A549 (cell line): ENCODE measurements around the gene ANKRD65. TPM values are rescaled to one million over a fixed set of nuclear protein-coding genes. Genes with fewer than 3 reads are reported as not detected.

Experiments used
- ATAC-seq, 2 experiments: fragments of 200-7000 bp in 1 of 2; fragments of >200 bp in 1 of 2; cut with Nextera tagmentation in 1 of 2; cut with Tn5 transposase in 1 of 2; 3 replicates each; pipeline versions ENCODE4 v1.8.0 to v1.9.1; 2018 to 2020; ENCODE audit warnings: mild to moderate bottlenecking in 1 of 2, moderate library complexity in 1 of 2
- CTCF ChIA-PET: fragments of 300-600 bp; sonication (Branson Sonifier 250); formaldehyde crosslinking; extraction: SDS; loops from one replicate; lab custom pipeline; 2021; ENCODE audit warnings: antibody characterized with exemption, inconsistent platforms; lab: Yijun Ruan, JAX
- POLR2A ChIA-PET: fragments of 350-600 bp; formaldehyde crosslinking; extraction: SDS; loops from one replicate; lab custom pipeline; 2021; ENCODE audit warnings: antibody characterized with exemption, inconsistent platforms; lab: Yijun Ruan, JAX
- DNase-seq, 2 experiments: peaks; one replicate each; pipeline versions ENCODE4 v3.0.0 to v3.0.0-alpha.2; 2011 to 2016; ENCODE audit warnings: low read depth in 1 of 2, low spot score in 1 of 2
- FAIRE-seq: peaks from 2 replicates; lab custom pipeline; 2011; peaks lifted over from hg19 to GRCh38; lab: Jason Lieb, UNC
- H3K27ac ChIP-seq, 2 experiments: fragments of >200 bp; sonication (Bioruptor Twin); formaldehyde crosslinking; 3 replicates each; pipeline ENCODE4 v1.5.1; 2016 to 2017
- H3K4me1 ChIP-seq: fragments of >200 bp; sonication (Bioruptor Twin); formaldehyde crosslinking; 3 replicates; pipeline ENCODE4 v1.6.1; 2016
- H3K4me2 ChIP-seq: fragments of >200 bp; sonication (Bioruptor Twin); formaldehyde crosslinking; 3 replicates; pipeline ENCODE4 v1.6.1; 2016
- H3K4me3 ChIP-seq: fragments of >200 bp; sonication (Bioruptor Twin); formaldehyde crosslinking; 3 replicates; pipeline ENCODE4 v1.5.1; 2016
- H3K9me3 ChIP-seq: fragments of >200 bp; sonication (Bioruptor Twin); formaldehyde crosslinking; 3 replicates; pipeline ENCODE4 v1.6.1; 2016
- CHD4 ChIP-seq: fragments of 200-600 bp; sonication (generic); IDR thresholded peaks from 2 replicates; pipeline ENCODE4 v1.6.1; 2016; ENCODE audit warnings: antibody characterized with exemption, mild to moderate bottlenecking, borderline replicate concordance
- EHMT2 ChIP-seq: fragments of 200-600 bp; sonication (generic); IDR thresholded peaks from 2 replicates; pipeline ENCODE4 v1.6.1; 2016; ENCODE audit warnings: antibody characterized with exemption, low read depth, mild to moderate bottlenecking, moderate library complexity
- ESRRA ChIP-seq: fragments of 150-350 bp; IDR thresholded peaks from 2 replicates; pipeline ENCODE4 v1.6.1; 2014; ENCODE audit warnings: mild to moderate bottlenecking, low read length, borderline replicate concordance
- FOSL2 ChIP-seq, 2 experiments: fragments of 450-650 bp in 1 of 2; fragments of >200 bp in 1 of 2; sonication (Bioruptor Twin) in 1 of 2; formaldehyde crosslinking; IDR thresholded peaks; 2 replicates each; pipeline versions ENCODE4 v1.5.0 to v1.6.1; 2016 to 2020; ENCODE audit warnings: mild to moderate bottlenecking in 1 of 2, moderate library complexity in 1 of 2
- FOXS1 ChIP-seq: fragments of 250-450 bp; sonication (Bioruptor Pico); IDR thresholded peaks from 2 replicates; pipeline ENCODE4 v1.5.0; 2020; ENCODE audit warnings: mild to moderate bottlenecking, moderate library complexity
- GATA3 ChIP-seq: IDR thresholded peaks from 2 replicates; pipeline ENCODE4 v1.6.1; 2012; ENCODE audit warnings: borderline replicate concordance
- HEYL ChIP-seq: fragments of 250-450 bp; sonication (Bioruptor Pico); IDR thresholded peaks from 2 replicates; pipeline ENCODE4 v1.8.0; 2021; ENCODE audit warnings: mild to moderate bottlenecking, moderate library complexity
- HOXA7 ChIP-seq: fragments of 250-450 bp; sonication (Bioruptor Pico); IDR thresholded peaks from 2 replicates; pipeline ENCODE4 v1.5.0; 2020; ENCODE audit warnings: mild to moderate bottlenecking, moderate library complexity
- HOXB5 ChIP-seq: fragments of 250-450 bp; sonication (Bioruptor Pico); IDR thresholded peaks from 2 replicates; pipeline ENCODE4 v1.5.0; 2020; ENCODE audit warnings: mild to moderate bottlenecking, moderate library complexity
- MAZ ChIP-seq: fragments of 150-350 bp; IDR thresholded peaks from 2 replicates; pipeline ENCODE4 v1.6.1; 2014; ENCODE audit warnings: antibody characterized with exemption, low read depth, low read length, borderline replicate concordance
- MYC ChIP-seq: IDR thresholded peaks from 2 replicates; pipeline ENCODE4 v1.6.1; 2012; ENCODE audit warnings: mild to moderate bottlenecking, inconsistent platforms, low read length, improper control_type of control experiment, borderline replicate concordance
- NR3C1 ChIP-seq: fragments of >200 bp; sonication (Bioruptor Twin); formaldehyde crosslinking; IDR thresholded peaks from 3 replicates; pipeline ENCODE4 v1.6.1; 2017
- PHF8 ChIP-seq: fragments of 200-600 bp; sonication (generic); IDR thresholded peaks from 2 replicates; pipeline ENCODE4 v1.6.1; 2016; ENCODE audit warnings: low read depth, mild to moderate bottlenecking, antibody characterized with exemption, moderate library complexity, borderline replicate concordance
- POLR2A ChIP-seq: IDR thresholded peaks from 2 replicates; pipeline ENCODE4 v1.6.1; 2012; ENCODE audit warnings: mild to moderate bottlenecking, low read length
- RCOR1 ChIP-seq: fragments of 150-350 bp; IDR thresholded peaks from 2 replicates; pipeline ENCODE4 v1.6.1; 2014; ENCODE audit warnings: antibody characterized with exemption, low read length, low read depth
- SMC3 ChIP-seq: fragments of >200 bp; sonication (Bioruptor Twin); formaldehyde crosslinking; IDR thresholded peaks from 3 replicates; pipeline ENCODE4 v1.6.1; 2018; ENCODE audit warnings: inconsistent platforms
- ZFP36 ChIP-seq: fragments of 450-650 bp; IDR thresholded peaks from 2 replicates; pipeline ENCODE4 v1.6.1; 2014; ENCODE audit warnings: borderline replicate concordance; ENCODE audit not compliant: partially characterized antibody
- ZSCAN20 ChIP-seq: fragments of 250-450 bp; sonication (Bioruptor Pico); IDR thresholded peaks from 2 replicates; pipeline ENCODE4 v1.8.0; 2022; ENCODE audit warnings: mild to moderate bottlenecking, moderate library complexity
- WGBS: methylation state at CpG from one replicate; pipeline ENCODE4 v1.1.6; 2017; ENCODE audit errors: missing lambda C conversion rate; 5-methylcytosine and 5-hydroxymethylcytosine counted together
- polyA plus RNA-seq, 4 experiments: library from polyadenylated mRNA; depleted of rRNA in 3 of 4; stranded (reverse); fragments of >200 nt; fragmentation: RNase III in 1 of 4; extraction: RNeasy Plus Mini Kit Qiagen cat#74134 plus additional on column Dnase treatment in 1 of 4; gene quantifications; 2 replicates in 3 of 4; 3 replicates in 1 of 4; pipeline ENCODE4 v1.2.3, GENCODE V29; 2011 to 2017
- TF ChIP-seq, protein P1 (sequence below): IDR thresholded peaks from 2 replicates; pipeline ENCODE4 v1.6.1; 2012
- TF ChIP-seq, protein P2 (sequence below): IDR thresholded peaks from 2 replicates; pipeline ENCODE4 v1.6.1; 2012; ENCODE audit warnings: low read depth, borderline replicate concordance
- TF ChIP-seq, protein P3 (sequence below): fragments of >200 bp; sonication (Bioruptor Twin); formaldehyde crosslinking; IDR thresholded peaks from 2 replicates; pipeline ENCODE4 v1.6.1; 2016
- TF ChIP-seq, protein P4 (sequence below): fragments of >200 bp; sonication (Bioruptor Twin); formaldehyde crosslinking; IDR thresholded peaks from 3 replicates; pipeline ENCODE4 v1.5.1; 2016
- TF ChIP-seq, protein P5 (sequence below): fragments of 250-450 bp; sonication (Bioruptor Pico); IDR thresholded peaks from 2 replicates; pipeline ENCODE4 v1.5.0; 2020; ENCODE audit warnings: low read depth, mild to moderate bottlenecking, moderate library complexity
- TF ChIP-seq, protein P6 (sequence below): fragments of 150-350 bp; IDR thresholded peaks from 2 replicates; pipeline ENCODE4 v1.6.1; 2014; ENCODE audit warnings: low read depth, mild to moderate bottlenecking, low read length

ANKRD65 gene
- polyA plus RNA-seq, 2 of the 4 experiments (the other 2 are of a cell fraction): 0.05 TPM; not detected in 1

DNA sequence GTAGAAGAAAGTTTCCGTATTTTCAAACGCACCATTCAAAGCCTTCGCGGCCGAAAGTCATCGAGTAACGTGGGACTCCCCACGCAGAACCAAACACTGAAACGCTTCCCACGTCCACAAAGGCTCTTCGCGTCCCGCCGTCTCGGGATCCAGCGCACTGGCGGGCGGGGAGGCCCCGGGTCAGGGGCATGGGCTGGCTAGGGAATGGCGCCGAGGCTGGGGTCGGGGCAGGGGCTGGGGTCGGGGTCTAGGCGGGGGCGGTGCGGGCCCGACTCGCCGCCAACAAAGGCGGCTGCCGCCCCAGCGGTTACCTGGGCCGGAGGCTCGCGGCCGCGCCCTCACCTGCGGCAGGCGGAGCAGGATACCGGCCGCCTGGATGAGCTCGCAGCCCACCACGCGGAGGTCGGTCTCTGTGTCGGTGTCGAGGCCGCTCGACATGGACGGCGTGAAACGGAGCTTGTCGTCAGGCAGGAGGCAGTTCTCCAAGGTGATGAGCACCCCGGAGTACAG lies 22.3 kb downstream of the ANKRD65 start:
- DNase-seq (no peak), FAIRE-seq (no peak), ATAC-seq (peak; percentile 1 to 19; a peak in 4 of 6 replicates)
- Histone ChIP-seq H3K9me3 (no peaks in the 10 kb centered on the region), H3K27ac (peak overlapping the region; percentile 93 to 99), H3K4me1 (peaks cover 29% of the 10 kb centered on the region), H3K4me2 (peak overlapping the region; percentile 80), H3K4me3 (peak overlapping the region; percentile 96)
- TF ChIP-seq, protein P1, sequence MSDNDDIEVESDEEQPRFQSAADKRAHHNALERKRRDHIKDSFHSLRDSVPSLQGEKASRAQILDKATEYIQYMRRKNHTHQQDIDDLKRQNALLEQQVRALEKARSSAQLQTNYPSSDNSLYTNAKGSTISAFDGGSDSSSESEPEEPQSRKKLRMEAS: no peak
- TF ChIP-seq PHF8 (peak; percentile 12; the same call in 1 of the 2 replicates), RCOR1 (no peak), HOXA7 (CRISPR knock-in tag) (no peak), MYC (no peak), FOXS1 (CRISPR knock-in tag) (no peak), CHD4 (no peak)
- TF ChIP-seq, protein P2, sequence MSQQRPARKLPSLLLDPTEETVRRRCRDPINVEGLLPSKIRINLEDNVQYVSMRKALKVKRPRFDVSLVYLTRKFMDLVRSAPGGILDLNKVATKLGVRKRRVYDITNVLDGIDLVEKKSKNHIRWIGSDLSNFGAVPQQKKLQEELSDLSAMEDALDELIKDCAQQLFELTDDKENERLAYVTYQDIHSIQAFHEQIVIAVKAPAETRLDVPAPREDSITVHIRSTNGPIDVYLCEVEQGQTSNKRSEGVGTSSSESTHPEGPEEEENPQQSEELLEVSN: no peak
- ChIA-PET POLR2A (interaction anchor here (0.7 to 1.7 kb wide), 11 partner anchors 9 to 107 kb away, joined by 3 to 20 read pairs (median 3); partner anchors contain the start of gene AURKAIP1), CTCF (interaction anchor here (1.0 to 3.6 kb wide), 5 partner anchors 8 to 106 kb away, joined by 3 to 14 read pairs (median 8); no protein-coding TSS in a partner anchor)
- WGBS: 9% methylated on average over 10 of the region's 54 CpGs

DNA sequence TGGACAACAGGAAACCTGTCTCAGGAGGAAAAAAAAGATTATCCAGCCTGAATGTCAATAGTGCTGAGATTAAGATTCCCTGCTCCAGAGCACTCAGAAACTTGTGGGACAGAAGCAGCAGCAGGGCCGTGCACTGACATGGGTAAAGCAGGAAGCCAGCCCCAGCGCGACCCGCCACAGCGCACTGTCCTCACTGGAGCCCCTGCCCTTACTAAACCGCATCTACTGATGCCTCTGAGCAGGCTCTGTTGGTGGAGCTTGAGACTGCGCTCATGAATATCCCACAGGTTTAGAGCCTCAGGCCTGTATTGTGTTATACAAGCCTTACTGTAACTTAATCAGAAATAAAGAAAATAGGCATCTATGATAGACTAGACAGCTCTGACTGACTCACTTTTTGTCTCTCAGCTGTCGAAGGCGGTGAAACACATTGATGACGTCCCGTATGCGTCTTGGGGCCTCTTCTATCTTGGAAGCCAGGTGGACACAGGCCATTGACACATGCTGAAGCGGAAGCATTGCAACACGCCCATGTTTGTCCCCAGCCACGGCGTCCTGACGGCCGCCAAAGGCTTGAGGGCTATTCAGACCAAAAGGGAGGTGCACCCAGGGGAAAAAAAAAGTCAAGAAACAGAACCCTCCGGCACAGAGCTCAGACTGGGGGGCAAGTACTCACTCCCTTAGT lies 23.1 kb downstream of the ANKRD65 start:
- CTCF ChIA-PET: interaction anchor here (1.0 to 3.6 kb wide), 3 partner anchors 43 to 107 kb away, joined by 3 to 14 read pairs (median 8); no protein-coding TSS in a partner anchor
- DNase-seq: no peak
- FAIRE-seq: no peak
- peak overlapping the region; percentile 96 for H3K4me3 ChIP-seq
- ATAC-seq: no peak
- whole genome bisulfite sequencing: 56% methylated on average over 12 of the region's 19 CpGs
- peak overlapping the region; percentile 93 to 99 for H3K27ac ChIP-seq
- peaks cover 29% of the 10 kb centered on the region for H3K4me1 ChIP-seq
- no peak for TF ChIP-seq HOXB5 (CRISPR knock-in tag)
- TF ChIP-seq, protein P3, sequence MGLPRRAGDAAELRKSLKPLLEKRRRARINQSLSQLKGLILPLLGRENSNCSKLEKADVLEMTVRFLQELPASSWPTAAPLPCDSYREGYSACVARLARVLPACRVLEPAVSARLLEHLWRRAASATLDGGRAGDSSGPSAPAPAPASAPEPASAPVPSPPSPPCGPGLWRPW: no peak
- TF ChIP-seq MYC: no peak
- TF ChIP-seq, protein P4, sequence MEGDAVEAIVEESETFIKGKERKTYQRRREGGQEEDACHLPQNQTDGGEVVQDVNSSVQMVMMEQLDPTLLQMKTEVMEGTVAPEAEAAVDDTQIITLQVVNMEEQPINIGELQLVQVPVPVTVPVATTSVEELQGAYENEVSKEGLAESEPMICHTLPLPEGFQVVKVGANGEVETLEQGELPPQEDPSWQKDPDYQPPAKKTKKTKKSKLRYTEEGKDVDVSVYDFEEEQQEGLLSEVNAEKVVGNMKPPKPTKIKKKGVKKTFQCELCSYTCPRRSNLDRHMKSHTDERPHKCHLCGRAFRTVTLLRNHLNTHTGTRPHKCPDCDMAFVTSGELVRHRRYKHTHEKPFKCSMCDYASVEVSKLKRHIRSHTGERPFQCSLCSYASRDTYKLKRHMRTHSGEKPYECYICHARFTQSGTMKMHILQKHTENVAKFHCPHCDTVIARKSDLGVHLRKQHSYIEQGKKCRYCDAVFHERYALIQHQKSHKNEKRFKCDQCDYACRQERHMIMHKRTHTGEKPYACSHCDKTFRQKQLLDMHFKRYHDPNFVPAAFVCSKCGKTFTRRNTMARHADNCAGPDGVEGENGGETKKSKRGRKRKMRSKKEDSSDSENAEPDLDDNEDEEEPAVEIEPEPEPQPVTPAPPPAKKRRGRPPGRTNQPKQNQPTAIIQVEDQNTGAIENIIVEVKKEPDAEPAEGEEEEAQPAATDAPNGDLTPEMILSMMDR: no peak
- TF ChIP-seq POLR2A: no peak
- no peak for TF ChIP-seq ESRRA
- TF ChIP-seq NR3C1: no peak
- TF ChIP-seq, protein P1: no peak
- TF ChIP-seq RCOR1: no peak
- TF ChIP-seq ZFP36: no peak
- no peak for TF ChIP-seq MAZ
- TF ChIP-seq, all 56 proteins: peak for 0
- H3K4me2 ChIP-seq: peak overlapping the region; percentile 80
- POLR2A ChIA-PET: no interaction called here
- H3K9me3 ChIP-seq: no peaks in the 10 kb centered on the region

DNA sequence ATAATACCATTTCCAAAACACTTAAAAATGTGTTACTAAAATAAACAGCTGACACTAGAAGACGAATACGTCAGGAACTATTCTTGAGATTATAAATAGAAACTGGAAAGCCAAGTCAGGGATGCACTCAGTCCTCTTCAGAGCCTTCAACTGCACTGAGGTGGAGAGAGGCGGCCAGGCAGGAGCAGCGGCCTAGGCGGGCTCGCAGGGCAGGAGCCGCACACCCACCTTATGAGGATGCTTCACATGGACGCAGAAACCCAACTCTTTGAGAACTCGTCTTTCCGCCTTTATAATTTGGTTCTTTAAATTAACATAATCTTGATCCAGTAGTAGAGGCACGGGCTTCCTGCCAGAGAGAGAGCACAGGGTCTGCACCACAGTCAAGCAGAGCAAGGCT lies 25.9 kb downstream of the ANKRD65 start:
- CTCF ChIA-PET: interaction anchor here (0.6 to 1.9 kb wide), 5 partner anchors 23 to 274 kb away, joined by 4 to 5 read pairs (median 4); no protein-coding TSS in a partner anchor
- FAIRE-seq (no peak), ATAC-seq (no peak), DNase-seq (no peak)
- WGBS: 94% methylated on average over 11 of the region's 11 CpGs
- no peak overlapping the region for H3K4me2 ChIP-seq
- peaks cover 8% of the 10 kb centered on the region for H3K4me1 ChIP-seq
- POLR2A ChIA-PET: no interaction called here
- H3K27ac ChIP-seq: no peak overlapping the region
- H3K9me3 ChIP-seq: no peaks in the 10 kb centered on the region
- H3K4me3 ChIP-seq: no peak overlapping the region
- TF ChIP-seq HEYL (CRISPR knock-in tag): no peak
- TF ChIP-seq, protein P5, sequence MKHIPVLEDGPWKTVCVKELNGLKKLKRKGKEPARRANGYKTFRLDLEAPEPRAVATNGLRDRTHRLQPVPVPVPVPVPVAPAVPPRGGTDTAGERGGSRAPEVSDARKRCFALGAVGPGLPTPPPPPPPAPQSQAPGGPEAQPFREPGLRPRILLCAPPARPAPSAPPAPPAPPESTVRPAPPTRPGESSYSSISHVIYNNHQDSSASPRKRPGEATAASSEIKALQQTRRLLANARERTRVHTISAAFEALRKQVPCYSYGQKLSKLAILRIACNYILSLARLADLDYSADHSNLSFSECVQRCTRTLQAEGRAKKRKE: no peak
- no peak for TF ChIP-seq FOSL2 (IDR thresholded peaks at IDR 0.05)
- TF ChIP-seq FOSL2 (CRISPR knock-in tag; IDR thresholded peaks at IDR 0.05): no peak
- TF ChIP-seq EHMT2: no peak
- no peak for TF ChIP-seq SMC3
- TF ChIP-seq, protein P2: no peak
- no peak for TF ChIP-seq ESRRA
- no peak for TF ChIP-seq NR3C1
- no peak for TF ChIP-seq GATA3
- TF ChIP-seq ZSCAN20 (CRISPR knock-in tag): no peak
- TF ChIP-seq, protein P6, sequence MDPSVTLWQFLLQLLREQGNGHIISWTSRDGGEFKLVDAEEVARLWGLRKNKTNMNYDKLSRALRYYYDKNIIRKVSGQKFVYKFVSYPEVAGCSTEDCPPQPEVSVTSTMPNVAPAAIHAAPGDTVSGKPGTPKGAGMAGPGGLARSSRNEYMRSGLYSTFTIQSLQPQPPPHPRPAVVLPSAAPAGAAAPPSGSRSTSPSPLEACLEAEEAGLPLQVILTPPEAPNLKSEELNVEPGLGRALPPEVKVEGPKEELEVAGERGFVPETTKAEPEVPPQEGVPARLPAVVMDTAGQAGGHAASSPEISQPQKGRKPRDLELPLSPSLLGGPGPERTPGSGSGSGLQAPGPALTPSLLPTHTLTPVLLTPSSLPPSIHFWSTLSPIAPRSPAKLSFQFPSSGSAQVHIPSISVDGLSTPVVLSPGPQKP: no peak
- no peak for TF ChIP-seq RCOR1
